Suprapubic skin (tissue), 4 donors: ENCODE data around the gene DISC1. TPM values are rescaled to one million over a fixed set of nuclear protein-coding genes. Genes with fewer than 3 reads are reported as not detected.

Source experiments
- DNase-seq, 2 donors: peaks; one replicate each; pipeline ENCODE4 v3.0.0-alpha.2; 2019; ENCODE audit warnings: low spot score in 2 of 2
- H3K27ac ChIP-seq: fragments of 200-600 bp; sonication (generic); one replicate; pipeline ENCODE4 v1.5.1; 2019
- H3K27me3 ChIP-seq: fragments of 200-600 bp; sonication (generic); one replicate; pipeline ENCODE4 v1.5.1; 2019
- H3K36me3 ChIP-seq: fragments of 200-600 bp; sonication (generic); one replicate; pipeline ENCODE4 v1.5.1; 2019
- H3K4me1 ChIP-seq: fragments of 200-600 bp; sonication (generic); one replicate; pipeline ENCODE4 v1.5.1; 2019
- H3K4me3 ChIP-seq: fragments of 200-600 bp; sonication (generic); one replicate; pipeline ENCODE4 v1.5.1; 2019; ENCODE audit warnings: mild to moderate bottlenecking
- H3K9me3 ChIP-seq: fragments of 200-600 bp; sonication (generic); one replicate; pipeline ENCODE4 v1.5.1; 2019
- CTCF ChIP-seq, 2 donors: fragments of 200-600 bp in 1 of 2; fragments of 450-650 bp in 1 of 2; sonication (generic) in 1 of 2; IDR thresholded peaks; one replicate each; pipeline ENCODE4 v1.5.1; 2016 to 2019; ENCODE audit warnings: antibody characterized with exemption in 2 of 2, mild to moderate bottlenecking in 1 of 2, moderate library complexity in 1 of 2
- EP300 ChIP-seq: sonication (generic); formaldehyde crosslinking; IDR thresholded peaks from one replicate; pipeline ENCODE4 v1.6.1; 2017; ENCODE audit warnings: antibody characterized with exemption
- POLR2A ChIP-seq, 2 donors: fragments of 450-650 bp; IDR thresholded peaks; one replicate each; pipeline ENCODE4 v1.6.1; 2017; ENCODE audit warnings: antibody characterized with exemption in 2 of 2, mild to moderate bottlenecking in 2 of 2, moderate library complexity in 2 of 2
- POLR2AphosphoS5 ChIP-seq, 3 donors: sonication (generic); formaldehyde crosslinking; IDR thresholded peaks; one replicate each; pipeline ENCODE4 v1.6.1; 2017; ENCODE audit warnings: antibody characterized with exemption in 3 of 3
- WGBS: methylation state at CpG from one replicate; pipeline ENCODE4 v1.1.5; 2018; 5-methylcytosine and 5-hydroxymethylcytosine counted together
- total RNA-seq, 4 donors: library from RNA; depleted of rRNA; stranded (reverse); fragments of >200 nt; gene quantifications; one replicate each; pipeline ENCODE4 v1.1.0, GENCODE V29; 2016

Gene DISC1
- total RNA-seq, 4 donors from 2014 or later = 3.0 to 8.4 (median 5.2) TPM

- no peak overlapping the region for H3K27ac ChIP-seq
- H3K36me3 ChIP-seq = peaks cover 5% of the 10 kb centered on the region
- H3K9me3 ChIP-seq = peaks cover 8% of the 10 kb centered on the region
- no peak overlapping the region for H3K4me3 ChIP-seq
- DNase-seq = no peak
- TF ChIP-seq POLR2AphosphoS5 (IDR thresholded peaks at IDR 0.05) (no peak), CTCF (IDR thresholded peaks at IDR 0.05) (no peak), POLR2A (IDR thresholded peaks at IDR 0.05) (no peak), EP300 (no peak)
- 89% methylated on average over 6 of the region's 6 CpGs for WGBS
- H3K27me3 ChIP-seq = no peaks in the 10 kb centered on the region
- H3K4me1 ChIP-seq = peaks cover 14% of the 10 kb centered on the region
These were observed 244.9 kb downstream of the DISC1 start for GRCh38 chr1:231871471-231871870.

GRCh38 chr1:231871878-231872277 is 245.3 kb downstream of the DISC1 start:
- H3K36me3 ChIP-seq = peaks cover 5% of the 10 kb centered on the region
- no peak overlapping the region for H3K4me3 ChIP-seq
- TF ChIP-seq POLR2AphosphoS5 (IDR thresholded peaks at IDR 0.05) = no peak
- no peak for TF ChIP-seq CTCF (IDR thresholded peaks at IDR 0.05)
- no peak for TF ChIP-seq POLR2A (IDR thresholded peaks at IDR 0.05)
- TF ChIP-seq EP300 = no peak
- H3K9me3 ChIP-seq = peaks cover 9% of the 10 kb centered on the region
- 83% methylated on average over 5 of the region's 5 CpGs for WGBS
- no peak overlapping the region for H3K27ac ChIP-seq
- no peaks in the 10 kb centered on the region for H3K27me3 ChIP-seq
- no peak for DNase-seq
- H3K4me1 ChIP-seq = peaks cover 12% of the 10 kb centered on the region

- no peaks in the 10 kb centered on the region for H3K27me3 ChIP-seq
- WGBS = 55% methylated on average over 1 of the region's 1 CpG
- TF ChIP-seq POLR2AphosphoS5 (IDR thresholded peaks at IDR 0.05) (no peak), CTCF (IDR thresholded peaks at IDR 0.05) (no peak), EP300 (no peak)
These were observed 245.9 kb downstream of the DISC1 start for GRCh38 chr1:231872461-231872910.

GRCh38 chr1:231878737-231879136 is 252.1 kb downstream of the DISC1 start:
- Histone ChIP-seq H3K27ac (no peak overlapping the region), H3K4me3 (no peak overlapping the region), H3K36me3 (peaks cover 5% of the 10 kb centered on the region), H3K27me3 (no peaks in the 10 kb centered on the region), H3K9me3 (peaks cover 9% of the 10 kb centered on the region), H3K4me1 (no peaks in the 10 kb centered on the region)
- no peak for TF ChIP-seq EP300
- TF ChIP-seq POLR2A (IDR thresholded peaks at IDR 0.05) = no peak
- TF ChIP-seq CTCF (IDR thresholded peaks at IDR 0.05) = no peak
- TF ChIP-seq POLR2AphosphoS5 (IDR thresholded peaks at IDR 0.05) = no peak
- 71% methylated on average over 1 of the region's 1 CpG for WGBS
- no peak for DNase-seq

More at GRCh38 chr1:231872461-231872910, 245.9 kb downstream of the DISC1 start:
- no peak for DNase-seq
- H3K4me3 ChIP-seq = no peak overlapping the region
- peaks cover 6% of the 10 kb centered on the region for H3K4me1 ChIP-seq
- peaks cover 5% of the 10 kb centered on the region for H3K36me3 ChIP-seq
- peaks cover 9% of the 10 kb centered on the region for H3K9me3 ChIP-seq
- no peak overlapping the region for H3K27ac ChIP-seq

GRCh38 chr1:231879296-231879695 is 252.7 kb downstream of the DISC1 start:
- Histone ChIP-seq H3K4me1 (no peaks in the 10 kb centered on the region), H3K4me3 (no peak overlapping the region), H3K9me3 (peaks cover 9% of the 10 kb centered on the region), H3K36me3 (peaks cover 5% of the 10 kb centered on the region), H3K27me3 (no peaks in the 10 kb centered on the region), H3K27ac (no peak overlapping the region)
- TF ChIP-seq POLR2AphosphoS5 (IDR thresholded peaks at IDR 0.05) (no peak), EP300 (no peak), CTCF (IDR thresholded peaks at IDR 0.05) (no peak), POLR2A (IDR thresholded peaks at IDR 0.05) (no peak)
- DNase-seq = no peak
- WGBS = 87% methylated on average over 1 of the region's 1 CpG
